Measurements from ENCODE around the gene SH3GL1. TPM values are rescaled to one million over a fixed set of nuclear protein-coding genes. Genes with fewer than 3 reads are reported as not detected.
"Not testable (repeated sequence)": the region's sequence is repeated elsewhere in the genome, so short reads cannot be mapped to it uniquely, and the experiment has no call there.

SH3GL1 gene
- total and polyA plus RNA-seq, 4 experiments from 2014 or later = 19.7 to 45.6 (median 34.1) TPM

DNA sequence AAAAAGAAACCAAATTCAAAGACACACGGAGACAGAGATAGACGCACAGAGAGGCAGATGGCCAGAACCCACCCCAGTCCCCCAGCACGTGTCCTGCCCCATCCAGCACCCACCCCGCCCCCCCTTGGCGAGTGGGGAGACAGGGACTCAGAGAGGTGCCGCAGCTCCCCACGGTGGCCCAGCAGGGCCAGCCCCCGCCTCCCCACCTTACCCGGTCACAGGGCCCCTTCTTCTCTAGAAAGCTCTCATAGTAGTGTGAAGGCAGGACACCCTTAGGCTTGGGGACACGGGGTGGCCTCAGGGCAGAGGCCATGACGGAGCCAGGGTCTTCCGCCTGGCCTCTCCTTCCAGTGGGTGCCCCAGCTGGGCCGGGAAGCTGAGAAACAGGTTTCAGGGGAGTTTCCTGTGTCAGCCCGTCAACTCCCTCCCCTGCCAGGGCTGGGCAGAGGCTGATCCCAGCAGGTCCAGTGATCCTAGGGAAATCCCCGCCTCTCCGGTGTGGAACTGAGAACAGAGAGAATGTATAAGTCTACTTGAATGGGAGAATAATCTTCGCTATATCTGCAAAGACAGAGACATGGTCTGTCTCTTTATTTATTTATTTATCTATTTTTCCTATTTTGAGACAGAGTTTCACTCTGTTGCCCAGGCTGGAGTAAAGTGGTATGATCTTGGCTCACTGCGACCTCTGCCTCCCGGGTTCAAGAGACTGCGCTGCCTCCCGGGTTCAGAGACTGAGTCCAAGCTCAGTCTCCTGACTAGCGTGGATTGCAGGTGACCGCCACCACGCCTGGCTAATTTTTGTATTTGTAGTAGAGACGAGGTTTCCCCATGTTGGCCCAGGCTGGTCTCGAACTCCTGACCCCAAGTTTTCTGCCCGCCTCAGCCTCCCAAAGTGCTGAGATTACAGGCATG is 61.6 kb downstream of the SH3GL1 start, which contains the start of gene STAP2:
Gene STAP2, minus strand, starts transcription at position 387 of the 915 bp plus-strand sequence. Its CDS starts 74 bp downstream, at position 313.
- Mint-ChIP-seq H3K4me1 (peaks cover 16 to 34% (median 24%) of the 10 kb centered on the region in 4 donors), H3K27me3 (no peaks in the 10 kb centered on the region), H3K36me3 (peaks cover 0 to 8% of the 10 kb centered on the region in 2 donors), H3K4me3 (peak within 1 kb of the TSS; percentile 82 to 98 (median 86)), H3K27ac (peak within 1 kb of the TSS; percentile 42 to 95 (median 82)), H3K9me3 (peaks cover 0 to 3% (median 0%) of the 10 kb centered on the region in 8 donors)
- intact Hi-C loops (cut with micrococcal nuclease) = no loop called here
- H3K36me3 ChIP-seq (ENCODE audit: insufficient read depth, low read length) = no peaks in the 10 kb centered on the region
- no peaks in the 10 kb centered on the region for H3K9me3 ChIP-seq (ENCODE audit: control insufficient read depth in 1 of 2, low read length in 2 of 2)
- H3K4me3 ChIP-seq (ENCODE audit: low read length in 2 of 2) = peak within 1 kb of the TSS; percentile 52 to 66
- H3K27me3 ChIP-seq (ENCODE audit: insufficient read depth, low read length) = no peaks in the 10 kb centered on the region
- H3K27ac ChIP-seq (ENCODE audit: low read depth, low read length) = peak within 1 kb of the TSS; percentile 42
- ChIA-PET POLR2A (ENCODE audit: partially characterized antibody) (interaction anchor here (1.4 kb wide), 1 partner anchor 62 kb away, joined by 3 read pairs; the partner anchor contains the start of gene SH3GL1), CTCF (ENCODE audit: partially characterized antibody) (interaction anchor here (2.2 to 4.5 kb wide), 2 partner anchors 14 to 72 kb away, joined by 9 to 18 read pairs; no protein-coding TSS in a partner anchor)
- peaks cover 19% of the 10 kb centered on the region for H3K4me1 ChIP-seq (ENCODE audit: insufficient read depth, low read length)
- no peak for DNase-seq

DNA sequence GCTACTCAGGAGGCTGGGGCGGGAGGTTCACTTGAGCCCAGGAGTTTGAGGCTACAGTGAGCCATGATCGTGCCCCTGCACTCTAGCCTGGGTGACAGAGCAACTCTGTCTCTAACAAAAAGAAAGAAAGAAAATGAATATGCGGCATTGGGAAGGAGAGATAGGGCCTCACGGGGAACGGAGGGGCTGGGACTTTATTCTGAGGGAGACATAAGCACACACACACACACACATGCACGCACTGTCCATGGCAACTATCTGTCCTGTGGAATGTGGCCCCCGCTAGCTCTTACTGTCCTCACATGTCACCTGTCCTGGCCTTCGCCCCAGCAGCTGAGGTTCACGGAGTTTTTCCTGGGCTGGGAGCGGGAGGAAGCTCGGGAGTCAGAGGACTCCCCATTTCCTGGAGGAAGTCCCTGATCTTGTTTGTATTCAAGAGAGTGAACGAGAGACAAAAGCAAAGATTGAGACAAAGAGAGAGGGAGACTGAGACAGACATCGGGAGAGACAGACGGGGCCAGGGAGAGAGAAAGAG is 62.4 kb downstream of the SH3GL1 start:
- ChIA-PET CTCF (ENCODE audit: partially characterized antibody) (interaction anchor here (2.2 to 4.5 kb wide), 2 partner anchors 15 to 71 kb away, joined by 9 to 18 read pairs; no protein-coding TSS in a partner anchor), POLR2A (ENCODE audit: partially characterized antibody) (interaction anchor here (0.6 to 1.4 kb wide), 2 partner anchors 26 to 62 kb away, joined by 3 read pairs; partner anchors contain the start of gene SH3GL1)
- Mint-ChIP-seq H3K36me3 (peaks cover 0 to 4% of the 10 kb centered on the region in 2 donors), H3K9me3 (peaks cover 0 to 3% (median 0%) of the 10 kb centered on the region in 8 donors), H3K27me3 (no peaks in the 10 kb centered on the region), H3K27ac (peak overlapping the region; percentile 41 to 95 (median 82)), H3K4me1 (peaks cover 16 to 31% (median 23%) of the 10 kb centered on the region in 4 donors), H3K4me3 (peak overlapping the region; percentile 82 to 98 (median 86))
- H3K36me3 ChIP-seq (ENCODE audit: insufficient read depth, low read length) = no peaks in the 10 kb centered on the region
- no peaks in the 10 kb centered on the region for H3K9me3 ChIP-seq (ENCODE audit: control insufficient read depth in 1 of 2, low read length in 2 of 2)
- peak overlapping the region; percentile 42 for H3K27ac ChIP-seq (ENCODE audit: low read depth, low read length)
- peaks cover 19% of the 10 kb centered on the region for H3K4me1 ChIP-seq (ENCODE audit: insufficient read depth, low read length)
- no peaks in the 10 kb centered on the region for H3K27me3 ChIP-seq (ENCODE audit: insufficient read depth, low read length)
- DNase-seq = no peak
- peak overlapping the region; percentile 52 to 66 for H3K4me3 ChIP-seq (ENCODE audit: low read length in 2 of 2)
- intact Hi-C loops (cut with micrococcal nuclease) = no loop called here

DNA sequence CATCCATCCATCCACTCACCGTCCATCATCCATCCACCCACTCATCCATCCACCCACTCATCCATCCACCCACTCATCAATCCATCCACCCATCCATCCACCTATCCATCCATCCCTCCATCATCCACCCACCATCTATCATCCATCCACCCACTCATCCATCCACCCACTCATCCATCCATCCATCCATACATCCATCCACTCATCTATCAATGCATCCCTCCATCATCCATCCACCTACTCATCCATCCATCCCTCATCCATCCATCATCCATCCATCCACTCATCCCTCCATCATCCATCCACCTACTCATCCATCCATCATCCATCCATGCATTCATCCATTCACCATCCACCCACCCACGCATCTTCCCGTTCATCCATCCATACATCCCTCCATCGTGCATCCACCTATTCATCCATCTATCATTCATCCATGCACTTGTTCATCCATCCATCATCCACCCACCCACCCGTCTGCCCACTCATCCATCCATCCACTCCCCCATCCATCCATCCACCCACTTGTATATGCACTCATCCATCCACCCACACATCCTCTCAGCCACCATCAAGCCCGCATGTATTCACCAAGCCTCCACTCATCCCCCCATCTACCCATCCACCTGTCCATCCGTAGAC is 65.3 kb downstream of the SH3GL1 start:
- Mint-ChIP-seq H3K4me1 (peaks cover 12 to 20% (median 16%) of the 10 kb centered on the region in 4 donors), H3K9me3 (peaks cover 0 to 3% (median 0%) of the 10 kb centered on the region in 8 donors), H3K27ac (peak overlapping the region in 2 of 7 donors; percentile 16 to 49), H3K36me3 (no peaks in the 10 kb centered on the region), H3K27me3 (no peaks in the 10 kb centered on the region), H3K4me3 (no peak overlapping the region)
- H3K9me3 ChIP-seq (ENCODE audit: control insufficient read depth in 1 of 2, low read length in 2 of 2) = no peaks in the 10 kb centered on the region
- intact Hi-C loops (cut with micrococcal nuclease) = no loop called here
- peaks cover 13% of the 10 kb centered on the region for H3K4me1 ChIP-seq (ENCODE audit: insufficient read depth, low read length)
- no peaks in the 10 kb centered on the region for H3K27me3 ChIP-seq (ENCODE audit: insufficient read depth, low read length)
- DNase-seq = no peak
- CTCF ChIA-PET (ENCODE audit: partially characterized antibody) = interaction anchor here (4.5 kb wide), 1 partner anchor 18 kb away, joined by 18 read pairs; no protein-coding TSS in a partner anchor
- no peak overlapping the region for H3K4me3 ChIP-seq (ENCODE audit: low read length in 2 of 2)
- H3K36me3 ChIP-seq (ENCODE audit: insufficient read depth, low read length) = no peaks in the 10 kb centered on the region
- H3K27ac ChIP-seq (ENCODE audit: low read depth, low read length) = no peak overlapping the region
- POLR2A ChIA-PET (ENCODE audit: partially characterized antibody) = no interaction called here

DNA sequence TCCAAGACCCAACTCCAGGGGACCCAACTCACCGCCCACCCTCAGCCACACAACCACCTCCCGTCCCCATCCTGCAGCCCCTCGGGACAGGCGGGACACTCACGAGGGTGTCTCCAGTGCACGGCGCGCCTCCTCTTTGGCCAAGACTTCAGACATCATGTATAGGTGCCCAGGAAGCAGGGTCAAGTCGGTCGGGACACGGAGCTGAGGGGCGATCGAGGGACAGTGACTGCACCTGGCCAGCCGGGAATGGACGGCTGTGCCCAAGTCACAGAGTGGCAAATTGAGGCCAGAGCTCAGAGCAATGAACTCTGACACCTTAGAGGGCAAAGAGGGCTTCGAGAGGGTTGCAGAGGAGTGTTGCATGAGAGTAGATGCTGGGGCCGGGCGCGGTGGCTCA is 70.5 kb downstream of the SH3GL1 start:
- Mint-ChIP-seq H3K36me3 (peaks cover 0 to 5% of the 10 kb centered on the region in 2 donors), H3K4me3 (peak overlapping the region in 4 of 8 donors; percentile 25 to 66 (median 42)), H3K27ac (peak overlapping the region in 3 of 7 donors; percentile 32 to 99 (median 42)), H3K4me1 (peaks cover 10 to 29% (median 20%) of the 10 kb centered on the region in 4 donors), H3K9me3 (peaks cover 0 to 3% (median 0%) of the 10 kb centered on the region in 8 donors), H3K27me3 (peaks cover 0 to 3% of the 10 kb centered on the region in 2 donors)
- Histone ChIP-seq H3K36me3 (ENCODE audit: insufficient read depth, low read length) (no peaks in the 10 kb centered on the region), H3K27me3 (ENCODE audit: insufficient read depth, low read length) (no peaks in the 10 kb centered on the region), H3K4me3 (ENCODE audit: low read length in 2 of 2) (no peak overlapping the region), H3K4me1 (ENCODE audit: insufficient read depth, low read length) (peaks cover 19% of the 10 kb centered on the region), H3K9me3 (ENCODE audit: control insufficient read depth in 1 of 2, low read length in 2 of 2) (no peaks in the 10 kb centered on the region), H3K27ac (ENCODE audit: low read depth, low read length) (no peak overlapping the region)
- CTCF ChIA-PET (ENCODE audit: partially characterized antibody) = interaction anchor here (1.4 to 2.4 kb wide), 2 partner anchors 9 to 23 kb away, joined by 4 to 7 read pairs; no protein-coding TSS in a partner anchor
- no peak for DNase-seq
- POLR2A ChIA-PET (ENCODE audit: partially characterized antibody) = no interaction called here
- intact Hi-C loops (cut with micrococcal nuclease) = no loop called here

DNA sequence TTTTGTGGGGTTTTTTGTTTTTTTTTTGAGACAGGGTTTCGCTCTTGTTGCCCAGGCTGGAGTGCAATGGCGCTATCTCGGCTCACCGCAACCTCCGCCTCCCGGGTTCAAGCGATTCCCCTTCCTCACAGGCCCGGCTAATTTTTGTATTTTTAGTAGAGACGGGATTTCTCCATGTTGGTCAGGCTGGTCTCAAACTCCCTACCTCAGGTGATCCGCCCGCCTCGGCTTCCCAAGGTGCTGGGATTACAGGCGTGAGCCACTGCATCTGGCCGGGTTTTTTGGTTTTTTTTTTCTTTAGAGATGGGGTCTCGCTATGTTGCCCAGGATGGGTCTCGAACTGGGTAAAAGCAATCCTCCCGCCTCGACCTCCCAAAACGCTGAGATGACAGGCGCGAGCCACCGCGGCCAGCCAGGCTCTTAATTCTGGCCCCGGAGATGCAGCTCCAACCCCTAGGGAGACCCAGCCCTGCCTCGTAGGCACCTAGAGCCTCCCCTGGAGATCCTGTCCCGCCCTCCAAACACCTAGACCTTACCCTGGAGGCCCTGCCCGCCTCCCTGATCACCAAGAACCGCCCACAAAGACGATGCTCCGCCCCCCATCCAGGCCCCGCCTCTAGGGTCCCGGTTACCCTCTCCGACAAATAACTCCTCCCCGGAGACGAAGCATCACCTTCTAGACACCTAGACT is 71.2 kb downstream of the SH3GL1 start:
- POLR2A ChIA-PET (ENCODE audit: partially characterized antibody) = interaction anchor here (1.3 to 1.8 kb wide), 2 partner anchors 27 to 82 kb away, joined by 6 to 7 read pairs; partner anchors contain the start of genes TMIGD2 and YJU2
- Mint-ChIP-seq H3K4me1 (peaks cover 8 to 29% (median 20%) of the 10 kb centered on the region in 4 donors), H3K27ac (peak overlapping the region in 5 of 7 donors; percentile 56 to 99 (median 89)), H3K4me3 (peak overlapping the region; percentile 77 to 91 (median 82))
- H3K27ac ChIP-seq (ENCODE audit: low read depth, low read length); H3K36me3 ChIP-seq (ENCODE audit: insufficient read depth, low read length); H3K27me3 Mint-ChIP-seq; H3K9me3 ChIP-seq (ENCODE audit: control insufficient read depth in 1 of 2, low read length in 2 of 2); H3K36me3 Mint-ChIP-seq; H3K27me3 ChIP-seq (ENCODE audit: insufficient read depth, low read length); H3K9me3 Mint-ChIP-seq: not testable (repeated sequence)
- intact Hi-C loops (cut with micrococcal nuclease) = loop anchor here (1.0 kb wide), 3 partner anchors 14 to 62 kb away; partner anchors contain the start of gene MPND
- peak overlapping the region in 1 of 2 donors; percentile 59 for H3K4me3 ChIP-seq (ENCODE audit: low read length in 2 of 2)
- DNase-seq = peak in 1 of 5 donors; percentile 20
- H3K4me1 ChIP-seq (ENCODE audit: insufficient read depth, low read length) = peaks cover 19% of the 10 kb centered on the region
- CTCF ChIA-PET (ENCODE audit: partially characterized antibody) = interaction anchor here (1.4 to 2.4 kb wide), 3 partner anchors 8 to 71 kb away, joined by 4 to 7 read pairs (median 6); partner anchors contain the start of gene SH3GL1
